ENCODE measurements around the gene FRRS1. TPM values are rescaled to one million over a fixed set of nuclear protein-coding genes. Genes with fewer than 3 reads are reported as not detected.
A peak's percentile ranks its signal among the peaks of the same experiment; 100 is the strongest.

FRRS1 gene
- total RNA-seq, 1 donor from 2014 or later, result 0.28 TPM

- intact Hi-C loops (cut with micrococcal nuclease), result no loop called here
- Mint-ChIP-seq H3K4me1 (peaks cover 5% of the 10 kb centered on the region), H3K4me3 (no peak overlapping the region), H3K9me3 (no peaks in the 10 kb centered on the region), H3K27me3 (peaks cover 39% of the 10 kb centered on the region), H3K36me3 (ENCODE audit: low read depth) (no peaks in the 10 kb centered on the region), H3K27ac (no peak overlapping the region)
- DNase-seq, result no peak
Measured at GRCh38 chr1:99700020-99700419, 66.4 kb downstream of the FRRS1 start.

- Mint-ChIP-seq H3K36me3 (ENCODE audit: low read depth) (no peaks in the 10 kb centered on the region), H3K9me3 (no peaks in the 10 kb centered on the region), H3K27ac (no peak overlapping the region), H3K4me1 (no peaks in the 10 kb centered on the region), H3K27me3 (peaks cover 38% of the 10 kb centered on the region), H3K4me3 (no peak overlapping the region)
- DNase-seq, result no peak
- intact Hi-C loops (cut with micrococcal nuclease), result no loop called here
Measured at GRCh38 chr1:99697580-99697979, 68.9 kb downstream of the FRRS1 start.

GRCh38 chr1:99696616-99697015 lies 69.8 kb downstream of the FRRS1 start:
- no peaks in the 10 kb centered on the region for H3K4me1 Mint-ChIP-seq
- peaks cover 30% of the 10 kb centered on the region for H3K27me3 Mint-ChIP-seq
- no peaks in the 10 kb centered on the region for H3K36me3 Mint-ChIP-seq (ENCODE audit: low read depth)
- no peaks in the 10 kb centered on the region for H3K9me3 Mint-ChIP-seq
- intact Hi-C loops (cut with micrococcal nuclease), result no loop called here
- no peak overlapping the region for H3K27ac Mint-ChIP-seq
- no peak for DNase-seq
- no peak overlapping the region for H3K4me3 Mint-ChIP-seq

GRCh38 chr1:99691175-99691574 lies 75.3 kb downstream of the FRRS1 start:
- peaks cover 15% of the 10 kb centered on the region for H3K27me3 Mint-ChIP-seq
- H3K36me3 Mint-ChIP-seq (ENCODE audit: low read depth), result no peaks in the 10 kb centered on the region
- H3K27ac Mint-ChIP-seq, result no peak overlapping the region
- intact Hi-C loops (cut with micrococcal nuclease), result no loop called here
- H3K9me3 Mint-ChIP-seq, result no peaks in the 10 kb centered on the region
- H3K4me1 Mint-ChIP-seq, result no peaks in the 10 kb centered on the region
- DNase-seq, result no peak
- no peak overlapping the region for H3K4me3 Mint-ChIP-seq

- no peaks in the 10 kb centered on the region for H3K4me1 Mint-ChIP-seq
- H3K27me3 Mint-ChIP-seq, result peaks cover 8% of the 10 kb centered on the region
- H3K9me3 Mint-ChIP-seq, result no peaks in the 10 kb centered on the region
- DNase-seq, result peak; percentile 77
- intact Hi-C loops (cut with micrococcal nuclease), result loop anchor here (5.0 kb wide), 1 partner anchor 503 kb away; no protein-coding TSS in a partner anchor
- no peak overlapping the region for H3K27ac Mint-ChIP-seq
- no peaks in the 10 kb centered on the region for H3K36me3 Mint-ChIP-seq (ENCODE audit: low read depth)
- H3K4me3 Mint-ChIP-seq, result no peak overlapping the region
Measured at GRCh38 chr1:99685516-99686180, 80.8 kb downstream of the FRRS1 start.

GRCh38 chr1:99682291-99682751 lies 84.1 kb downstream of the FRRS1 start:
- H3K27ac Mint-ChIP-seq, result no peak overlapping the region
- no peaks in the 10 kb centered on the region for H3K9me3 Mint-ChIP-seq
- H3K36me3 Mint-ChIP-seq (ENCODE audit: low read depth), result no peaks in the 10 kb centered on the region
- DNase-seq, result peak; percentile 36
- no peak overlapping the region for H3K4me3 Mint-ChIP-seq
- intact Hi-C loops (cut with micrococcal nuclease), result no loop called here
- H3K4me1 Mint-ChIP-seq, result no peaks in the 10 kb centered on the region
- peaks cover 3% of the 10 kb centered on the region for H3K27me3 Mint-ChIP-seq

- Mint-ChIP-seq H3K4me3 (no peak overlapping the region), H3K9me3 (no peaks in the 10 kb centered on the region), H3K4me1 (no peaks in the 10 kb centered on the region), H3K27ac (no peak overlapping the region), H3K27me3 (peaks cover 8% of the 10 kb centered on the region), H3K36me3 (ENCODE audit: low read depth) (no peaks in the 10 kb centered on the region)
- intact Hi-C loops (cut with micrococcal nuclease), result no loop called here
- no peak for DNase-seq
Measured at GRCh38 chr1:99681583-99681982, 84.9 kb downstream of the FRRS1 start.

- Mint-ChIP-seq H3K4me1 (no peaks in the 10 kb centered on the region), H3K4me3 (no peak overlapping the region)
- DNase-seq, result peak; percentile 50
Measured at GRCh38 chr1:99680270-99680669, 86.2 kb downstream of the FRRS1 start.

GRCh38 chr1:99677416-99677815 lies 89.0 kb downstream of the FRRS1 start:
- H3K4me1 Mint-ChIP-seq, result no peaks in the 10 kb centered on the region
- DNase-seq, result no peak
- peaks cover 21% of the 10 kb centered on the region for H3K27me3 Mint-ChIP-seq
- no peak overlapping the region for H3K27ac Mint-ChIP-seq
- H3K36me3 Mint-ChIP-seq (ENCODE audit: low read depth), result no peaks in the 10 kb centered on the region
- H3K9me3 Mint-ChIP-seq, result no peaks in the 10 kb centered on the region
- no peak overlapping the region for H3K4me3 Mint-ChIP-seq
- intact Hi-C loops (cut with micrococcal nuclease), result no loop called here

More at GRCh38 chr1:99680270-99680669, 86.2 kb downstream of the FRRS1 start:
- Mint-ChIP-seq H3K27me3 (peaks cover 8% of the 10 kb centered on the region), H3K36me3 (ENCODE audit: low read depth) (no peaks in the 10 kb centered on the region), H3K9me3 (no peaks in the 10 kb centered on the region), H3K27ac (no peak overlapping the region)
- intact Hi-C loops (cut with micrococcal nuclease), result no loop called here

GRCh38 chr1:99676876-99677275 lies 89.6 kb downstream of the FRRS1 start:
- Mint-ChIP-seq H3K36me3 (ENCODE audit: low read depth) (no peaks in the 10 kb centered on the region), H3K27ac (no peak overlapping the region), H3K27me3 (peaks cover 23% of the 10 kb centered on the region), H3K4me1 (no peaks in the 10 kb centered on the region), H3K4me3 (no peak overlapping the region), H3K9me3 (no peaks in the 10 kb centered on the region)
- DNase-seq, result no peak
- intact Hi-C loops (cut with micrococcal nuclease), result no loop called here

GRCh38 chr1:99675994-99676393 lies 90.4 kb downstream of the FRRS1 start:
- no peak for DNase-seq
- no peaks in the 10 kb centered on the region for H3K9me3 Mint-ChIP-seq
- H3K36me3 Mint-ChIP-seq (ENCODE audit: low read depth), result no peaks in the 10 kb centered on the region
- H3K4me3 Mint-ChIP-seq, result no peak overlapping the region
- no peak overlapping the region for H3K27ac Mint-ChIP-seq
- intact Hi-C loops (cut with micrococcal nuclease), result no loop called here
- peaks cover 21% of the 10 kb centered on the region for H3K27me3 Mint-ChIP-seq
- no peaks in the 10 kb centered on the region for H3K4me1 Mint-ChIP-seq

GRCh38 chr1:99675292-99675691 lies 91.1 kb downstream of the FRRS1 start:
- Mint-ChIP-seq H3K9me3 (no peaks in the 10 kb centered on the region), H3K36me3 (ENCODE audit: low read depth) (no peaks in the 10 kb centered on the region), H3K4me1 (no peaks in the 10 kb centered on the region), H3K27ac (no peak overlapping the region), H3K27me3 (peaks cover 21% of the 10 kb centered on the region), H3K4me3 (no peak overlapping the region)
- no peak for DNase-seq
- intact Hi-C loops (cut with micrococcal nuclease), result no loop called here

GRCh38 chr1:99674115-99675064 lies 92.0 kb downstream of the FRRS1 start:
- intact Hi-C loops (cut with micrococcal nuclease), result no loop called here
- Mint-ChIP-seq H3K9me3 (no peaks in the 10 kb centered on the region), H3K36me3 (ENCODE audit: low read depth) (no peaks in the 10 kb centered on the region), H3K27me3 (peaks cover 23% of the 10 kb centered on the region), H3K27ac (no peak overlapping the region), H3K4me1 (no peaks in the 10 kb centered on the region), H3K4me3 (no peak overlapping the region)
- DNase-seq, result no peak

- intact Hi-C loops (cut with micrococcal nuclease), result no loop called here
- no peak overlapping the region for H3K27ac Mint-ChIP-seq
- no peak for DNase-seq
- H3K9me3 Mint-ChIP-seq, result no peaks in the 10 kb centered on the region
- peaks cover 23% of the 10 kb centered on the region for H3K27me3 Mint-ChIP-seq
- no peaks in the 10 kb centered on the region for H3K4me1 Mint-ChIP-seq
- H3K36me3 Mint-ChIP-seq (ENCODE audit: low read depth), result no peaks in the 10 kb centered on the region
- no peak overlapping the region for H3K4me3 Mint-ChIP-seq
Measured at GRCh38 chr1:99673315-99673714, 93.1 kb downstream of the FRRS1 start.
